Smooth muscle cell (in vitro differentiated cells): Measurements from ENCODE around the gene TRAF3IP1. TPM values are rescaled to one million over a fixed set of nuclear protein-coding genes. Genes with fewer than 3 reads are reported as not detected.
"Not testable (repeated sequence)": the region's sequence is repeated elsewhere in the genome, so short reads cannot be mapped to it uniquely, and the experiment has no call there.

Experiments
- DNase-seq: peaks from one replicate; lab custom pipeline; 2025; ENCODE audit not compliant: unreplicated experiment; lab: John Stamatoyannopoulos, UW
- H2AFZ ChIP-seq: fragments of 200-600 bp; sonication (generic); 2 replicates; pipeline ENCODE4 v1.6.0; 2016; ENCODE audit warnings: antibody characterized with exemption, low read depth, mild to moderate bottlenecking
- H3F3A ChIP-seq: fragments of 200-600 bp; sonication (generic); 2 replicates; pipeline ENCODE4 v1.6.0; 2017; ENCODE audit warnings: antibody characterized with exemption, low read depth
- H3K27ac ChIP-seq: fragments of 200-600 bp; sonication (generic); 2 replicates; pipeline ENCODE4 v1.5.1; 2016; ENCODE audit warnings: low read depth, mild to moderate bottlenecking
- H3K27me3 ChIP-seq: fragments of 200-600 bp; sonication (generic); 2 replicates; pipeline ENCODE4 v1.6.1; 2016; ENCODE audit warnings: low read depth, mild to moderate bottlenecking
- H3K36me3 ChIP-seq: fragments of 200-600 bp; sonication (generic); 2 replicates; pipeline ENCODE4 v1.5.1; 2016; ENCODE audit warnings: low read depth
- H3K4me1 ChIP-seq: fragments of 200-600 bp; sonication (generic); 2 replicates; pipeline ENCODE4 v1.5.1; 2016; ENCODE audit warnings: low read depth
- H3K4me2 ChIP-seq: fragments of 200-600 bp; sonication (generic); 2 replicates; pipeline ENCODE4 v1.6.0; 2016; ENCODE audit warnings: mild to moderate bottlenecking
- H3K4me3 ChIP-seq: fragments of 200-600 bp; sonication (generic); 2 replicates; pipeline ENCODE4 v1.5.1; 2016; ENCODE audit warnings: mild to moderate bottlenecking
- H3K79me2 ChIP-seq: fragments of 200-600 bp; sonication (generic); 2 replicates; pipeline ENCODE4 v1.6.0; 2016; ENCODE audit warnings: low read depth, mild to moderate bottlenecking
- H3K9ac ChIP-seq: fragments of 200-600 bp; sonication (generic); 2 replicates; pipeline ENCODE4 v1.6.0; 2016; ENCODE audit warnings: low read depth
- H3K9me3 ChIP-seq: fragments of 200-600 bp; sonication (generic); replicated peaks from 2 replicates; pipeline ENCODE4 v1.5.1; 2016; ENCODE audit warnings: low read depth
- H4K20me1 ChIP-seq: fragments of 200-600 bp; sonication (generic); 2 replicates; pipeline ENCODE4 v1.6.0; 2016; ENCODE audit warnings: low read depth
- WGBS: methylation state at CpG from one replicate; pipeline ENCODE4 v1.1.7; 2016; ENCODE audit warnings: low lambda C conversion rate; 5-methylcytosine and 5-hydroxymethylcytosine counted together
- polyA plus RNA-seq: library from polyadenylated mRNA; unstranded; fragments of >200 nt; fragmentation: Nextera tagmentation; extraction: Ambion mirVana; gene quantifications from 2 replicates; pipeline ENCODE4 v1.2.1, GENCODE V29; 2016
- total RNA-seq: library from RNA; depleted of rRNA; stranded (reverse); fragments of >200 nt; gene quantifications from 2 replicates; pipeline ENCODE4 v1.2.3, GENCODE V29; 2014
- TF ChIP-seq, protein P1 (sequence below): fragments of 200-600 bp; sonication (generic); IDR thresholded peaks from 2 replicates; pipeline ENCODE4 v1.5.1; 2017; ENCODE audit warnings: borderline replicate concordance, mild to moderate bottlenecking, antibody characterized with exemption; ENCODE audit not compliant: insufficient read depth, poor library complexity, severe bottlenecking

Gene TRAF3IP1
- total and polyA plus RNA-seq, 2 experiments from 2014 or later = 5.3 to 7.5 TPM

DNA sequence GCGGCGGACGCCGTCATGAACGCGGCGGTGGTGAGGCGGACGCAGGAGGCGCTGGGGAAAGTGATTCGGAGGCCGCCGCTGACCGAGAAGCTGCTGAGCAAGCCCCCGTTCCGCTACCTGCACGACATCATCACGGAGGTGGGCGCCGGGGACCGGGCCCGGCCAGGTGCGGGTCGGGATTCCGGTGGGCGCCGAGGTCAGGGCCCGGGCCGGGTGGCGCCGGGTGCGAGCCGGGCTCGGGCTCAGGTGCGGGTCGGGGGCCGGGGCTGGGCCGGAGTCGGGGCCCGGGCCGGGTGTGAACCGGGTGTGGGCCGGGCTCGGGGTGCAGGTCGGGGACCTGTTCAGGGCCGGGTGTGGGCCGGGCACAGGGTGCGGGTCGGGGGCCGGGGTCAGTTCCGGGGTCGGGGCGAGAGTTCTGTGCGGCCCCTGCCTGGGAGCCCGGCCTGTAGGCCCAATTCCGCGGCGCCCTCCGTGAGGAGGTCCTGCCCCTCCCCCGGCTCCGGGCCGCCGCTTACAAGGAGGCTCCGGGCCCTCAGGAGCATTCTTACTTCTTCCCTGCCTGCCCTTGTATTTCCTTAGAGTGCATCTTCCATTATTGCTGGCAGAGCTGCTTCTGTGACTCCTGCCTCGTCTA is 447 bp downstream of the TRAF3IP1 start:
- Histone ChIP-seq H3K9me3 (no peaks in the 10 kb centered on the region), H3K27me3 (peaks cover 4% of the 10 kb centered on the region), H3F3A (no peaks in the 10 kb centered on the region), H3K27ac (no peak overlapping the region), H2AFZ (peak overlapping the region; percentile 40), H3K4me2 (peak overlapping the region; percentile 94), H3K36me3 (no peaks in the 10 kb centered on the region), H4K20me1 (peaks cover 5% of the 10 kb centered on the region), H3K79me2 (peaks cover 8% of the 10 kb centered on the region), H3K4me3 (peak overlapping the region; percentile 78), H3K9ac (peak overlapping the region; percentile 56), H3K4me1 (peaks cover 4% of the 10 kb centered on the region)
- TF ChIP-seq, protein P1, sequence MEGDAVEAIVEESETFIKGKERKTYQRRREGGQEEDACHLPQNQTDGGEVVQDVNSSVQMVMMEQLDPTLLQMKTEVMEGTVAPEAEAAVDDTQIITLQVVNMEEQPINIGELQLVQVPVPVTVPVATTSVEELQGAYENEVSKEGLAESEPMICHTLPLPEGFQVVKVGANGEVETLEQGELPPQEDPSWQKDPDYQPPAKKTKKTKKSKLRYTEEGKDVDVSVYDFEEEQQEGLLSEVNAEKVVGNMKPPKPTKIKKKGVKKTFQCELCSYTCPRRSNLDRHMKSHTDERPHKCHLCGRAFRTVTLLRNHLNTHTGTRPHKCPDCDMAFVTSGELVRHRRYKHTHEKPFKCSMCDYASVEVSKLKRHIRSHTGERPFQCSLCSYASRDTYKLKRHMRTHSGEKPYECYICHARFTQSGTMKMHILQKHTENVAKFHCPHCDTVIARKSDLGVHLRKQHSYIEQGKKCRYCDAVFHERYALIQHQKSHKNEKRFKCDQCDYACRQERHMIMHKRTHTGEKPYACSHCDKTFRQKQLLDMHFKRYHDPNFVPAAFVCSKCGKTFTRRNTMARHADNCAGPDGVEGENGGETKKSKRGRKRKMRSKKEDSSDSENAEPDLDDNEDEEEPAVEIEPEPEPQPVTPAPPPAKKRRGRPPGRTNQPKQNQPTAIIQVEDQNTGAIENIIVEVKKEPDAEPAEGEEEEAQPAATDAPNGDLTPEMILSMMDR = no peak
- DNase-seq = no peak
- WGBS = under 1% methylated on average over 29 of the region's 65 CpGs

- Histone ChIP-seq H3K27ac (no peak overlapping the region), H3K4me2 (peak overlapping the region; percentile 94), H3K9me3 (no peaks in the 10 kb centered on the region), H3K4me1 (peaks cover 4% of the 10 kb centered on the region), H3K79me2 (peaks cover 8% of the 10 kb centered on the region), H3K4me3 (peak overlapping the region; percentile 78), H3K9ac (peak overlapping the region; percentile 56), H2AFZ (no peak overlapping the region), H3K36me3 (no peaks in the 10 kb centered on the region), H3K27me3 (peaks cover 3% of the 10 kb centered on the region), H4K20me1 (peaks cover 12% of the 10 kb centered on the region), H3F3A (no peaks in the 10 kb centered on the region)
- TF ChIP-seq, protein P1 = no peak
- DNase-seq = no peak
- 80% methylated on average over 9 of the region's 9 CpGs for WGBS
Observed at GRCh38 chr2:238321467-238321866, 1.1 kb downstream of the TRAF3IP1 start.

DNA sequence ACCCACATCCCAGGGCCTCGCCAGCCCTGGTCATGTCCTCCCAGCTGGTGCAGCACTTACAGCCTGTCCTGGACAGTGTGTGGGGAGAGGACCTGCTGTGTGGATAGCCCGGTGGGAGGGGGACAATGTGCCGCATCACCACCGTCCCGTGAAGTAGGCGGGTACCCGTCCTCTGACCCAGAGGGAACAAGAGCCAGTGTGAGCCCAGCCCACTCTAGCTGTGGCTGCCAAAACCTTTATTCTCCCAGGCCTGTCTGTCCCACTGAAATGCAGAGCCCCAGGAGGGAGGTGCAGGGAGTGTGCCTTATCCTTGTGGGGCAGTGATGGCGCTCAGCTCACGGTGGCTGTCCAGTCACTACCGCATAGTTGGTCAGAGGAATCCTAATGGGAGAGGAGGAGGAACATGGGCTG is 1.7 kb downstream of the TRAF3IP1 start:
- peaks cover 8% of the 10 kb centered on the region for H3K79me2 ChIP-seq
- no peaks in the 10 kb centered on the region for H3F3A ChIP-seq
- H3K36me3 ChIP-seq = no peaks in the 10 kb centered on the region
- H3K27ac ChIP-seq = no peak overlapping the region
- peaks cover 4% of the 10 kb centered on the region for H3K4me1 ChIP-seq
- peak overlapping the region; percentile 94 for H3K4me2 ChIP-seq
- H3K9ac ChIP-seq = no peak overlapping the region
- 95% methylated on average over 10 of the region's 10 CpGs for WGBS
- TF ChIP-seq, protein P1 = no peak
- no peaks in the 10 kb centered on the region for H3K9me3 ChIP-seq
- H3K27me3 ChIP-seq = no peaks in the 10 kb centered on the region
- no peak overlapping the region for H3K4me3 ChIP-seq
- no peak for DNase-seq
- no peak overlapping the region for H2AFZ ChIP-seq
- peaks cover 12% of the 10 kb centered on the region for H4K20me1 ChIP-seq

GRCh38 chr2:238324248-238324647 is 3.9 kb downstream of the TRAF3IP1 start:
- H3K4me2 ChIP-seq, H3K36me3 ChIP-seq, H2AFZ ChIP-seq, H3K9me3 ChIP-seq, DNase-seq, H3F3A ChIP-seq, H3K27me3 ChIP-seq, H3K4me1 ChIP-seq, H3K79me2 ChIP-seq, H3K27ac ChIP-seq, H3K9ac ChIP-seq, H3K4me3 ChIP-seq: not testable (repeated sequence)
- H4K20me1 ChIP-seq = peaks cover 18% of the 10 kb centered on the region
- 96% methylated on average over 7 of the region's 7 CpGs for WGBS
